Measurements from ENCODE around the gene EFNA3. TPM values are rescaled to one million over a fixed set of nuclear protein-coding genes. Genes with fewer than 3 reads are reported as not detected.
A peak's percentile ranks its signal among the peaks of the same experiment; 100 is the strongest.

EFNA3 gene
- total and polyA plus RNA-seq, 2 donors (not counting 1 experiment from before 2014, with no cell fraction given) = 0.30 to 0.33 TPM

GRCh38 chr1:155070158-155070621, 8.4 kb upstream of the EFNA3 start:
- Histone ChIP-seq H3K27me3 (ENCODE audit: control insufficient read depth, insufficient read depth, low read length) (peaks cover 14% of the 10 kb centered on the region), H3K27ac (ENCODE audit: insufficient read depth, low read length) (no peak overlapping the region), H3K4me2 (ENCODE audit: extremely low read depth, insufficient read depth, low read length) (peak overlapping the region; percentile 87), H3K9ac (ENCODE audit: insufficient read depth, low read length) (peak overlapping the region; percentile 30), H2AFZ (ENCODE audit: low read length) (no peak overlapping the region), H3K9me3 (ENCODE audit: control insufficient read depth, insufficient read depth, low read depth, low read length) (no peaks in the 10 kb centered on the region), H3K36me3 (ENCODE audit: control insufficient read depth, insufficient read depth, low read length) (no peaks in the 10 kb centered on the region), H4K20me1 (ENCODE audit: control insufficient read depth, extremely low read depth, insufficient read depth, low read length) (no peaks in the 10 kb centered on the region), H3K79me2 (ENCODE audit: control insufficient read depth, insufficient read depth, low read length) (no peaks in the 10 kb centered on the region), H3K4me3 (replicated peaks in 1 of 4; ENCODE audit: control extremely low read depth in 1 of 4, insufficient read depth in 1 of 4, low read depth in 3 of 4, low read length in 4 of 4) (peak overlapping the region in 3 of 4 experiments; percentile 50 to 57 (median 54)), H3K4me1 (ENCODE audit: control insufficient read depth, extremely low read depth, insufficient read depth, low read length) (peaks cover 5% of the 10 kb centered on the region)
- DNase-seq (ENCODE audit: low read depth in 2 of 2) = no peak
- TF ChIP-seq EZH2 (IDR thresholded peaks at IDR 0.05; ENCODE audit: low read length, missing control alignments) (no peak), CTCF (conservative IDR thresholded peaks at IDR 0.05 in 1 of 2, IDR thresholded peaks at IDR 0.05 in 1 of 2; ENCODE audit: low read depth in 1 of 2, low read length in 2 of 2) (no peak)

- peaks cover 15% of the 10 kb centered on the region for H3K27me3 ChIP-seq (ENCODE audit: control insufficient read depth, insufficient read depth, low read length)
- no peaks in the 10 kb centered on the region for H3K79me2 ChIP-seq (ENCODE audit: control insufficient read depth, insufficient read depth, low read length)
- no peak overlapping the region for H3K27ac ChIP-seq (ENCODE audit: insufficient read depth, low read length)
- peak; percentile 61 to 78 for DNase-seq (ENCODE audit: low read depth in 2 of 2)
- peak overlapping the region; percentile 87 for H3K4me2 ChIP-seq (ENCODE audit: extremely low read depth, insufficient read depth, low read length)
- no peaks in the 10 kb centered on the region for H3K9me3 ChIP-seq (ENCODE audit: control insufficient read depth, insufficient read depth, low read depth, low read length)
- no peaks in the 10 kb centered on the region for H3K36me3 ChIP-seq (ENCODE audit: control insufficient read depth, insufficient read depth, low read length)
- no peaks in the 10 kb centered on the region for H4K20me1 ChIP-seq (ENCODE audit: control insufficient read depth, extremely low read depth, insufficient read depth, low read length)
- H2AFZ ChIP-seq (ENCODE audit: low read length) = peak overlapping the region; percentile 74
- H3K4me3 ChIP-seq (replicated peaks in 1 of 4; ENCODE audit: control extremely low read depth in 1 of 4, insufficient read depth in 1 of 4, low read depth in 3 of 4, low read length in 4 of 4) = peak overlapping the region in 3 of 4 experiments; percentile 50 to 57 (median 54)
- peak overlapping the region; percentile 30 for H3K9ac ChIP-seq (ENCODE audit: insufficient read depth, low read length)
- TF ChIP-seq EZH2 (IDR thresholded peaks at IDR 0.05; ENCODE audit: low read length, missing control alignments) (no peak), CTCF (conservative IDR thresholded peaks at IDR 0.05 in 1 of 2, IDR thresholded peaks at IDR 0.05 in 1 of 2; ENCODE audit: low read depth in 1 of 2, low read length in 2 of 2) (peak in 1 of 2 donors; percentile 24)
- peaks cover 5% of the 10 kb centered on the region for H3K4me1 ChIP-seq (ENCODE audit: control insufficient read depth, extremely low read depth, insufficient read depth, low read length)
These were observed 7.7 kb upstream of the EFNA3 start for GRCh38 chr1:155070721-155071569.

- no peaks in the 10 kb centered on the region for H3K36me3 ChIP-seq (ENCODE audit: control insufficient read depth, insufficient read depth, low read length)
- no peak overlapping the region for H3K4me3 ChIP-seq (replicated peaks in 1 of 4; ENCODE audit: control extremely low read depth in 1 of 4, insufficient read depth in 1 of 4, low read depth in 3 of 4, low read length in 4 of 4)
- peaks cover 5% of the 10 kb centered on the region for H3K4me1 ChIP-seq (ENCODE audit: control insufficient read depth, extremely low read depth, insufficient read depth, low read length)
- H3K4me2 ChIP-seq (ENCODE audit: extremely low read depth, insufficient read depth, low read length) = no peak overlapping the region
- no peaks in the 10 kb centered on the region for H4K20me1 ChIP-seq (ENCODE audit: control insufficient read depth, extremely low read depth, insufficient read depth, low read length)
- no peak for DNase-seq (ENCODE audit: low read depth in 2 of 2)
- no peak overlapping the region for H3K27ac ChIP-seq (ENCODE audit: insufficient read depth, low read length)
- peaks cover 21% of the 10 kb centered on the region for H3K27me3 ChIP-seq (ENCODE audit: control insufficient read depth, insufficient read depth, low read length)
- no peaks in the 10 kb centered on the region for H3K79me2 ChIP-seq (ENCODE audit: control insufficient read depth, insufficient read depth, low read length)
- no peak overlapping the region for H3K9ac ChIP-seq (ENCODE audit: insufficient read depth, low read length)
- no peaks in the 10 kb centered on the region for H3K9me3 ChIP-seq (ENCODE audit: control insufficient read depth, insufficient read depth, low read depth, low read length)
- H2AFZ ChIP-seq (ENCODE audit: low read length) = no peak overlapping the region
- TF ChIP-seq CTCF (conservative IDR thresholded peaks at IDR 0.05 in 1 of 2, IDR thresholded peaks at IDR 0.05 in 1 of 2; ENCODE audit: low read depth in 1 of 2, low read length in 2 of 2) (no peak), EZH2 (IDR thresholded peaks at IDR 0.05; ENCODE audit: low read length, missing control alignments) (no peak)
These were observed 6.9 kb upstream of the EFNA3 start for GRCh38 chr1:155071701-155072100.
